H1 (cell line): ENCODE data around the gene DIP2C.

ENCODE experiments used
- SP4 ChIP-seq: IDR thresholded peaks from 2 replicates; pipeline ENCODE4 v1.6.1; 2012; ENCODE audit warnings: low read length, inconsistent platforms
- TF ChIP-seq, protein P1 (sequence below), 3 experiments: IDR thresholded peaks; 1 replicate in 2 of 3; 2 replicates in 1 of 3; pipeline versions ENCODE4 v1.5.1 to v1.6.1; 2011; ENCODE audit warnings: low read length in 3 of 3, mild to moderate bottlenecking in 3 of 3, inconsistent platforms in 2 of 3, low read depth in 1 of 3, moderate library complexity in 1 of 3; ENCODE audit not compliant: insufficient read depth in 1 of 3; ENCODE audit errors: control extremely low read depth in 1 of 3

DNA sequence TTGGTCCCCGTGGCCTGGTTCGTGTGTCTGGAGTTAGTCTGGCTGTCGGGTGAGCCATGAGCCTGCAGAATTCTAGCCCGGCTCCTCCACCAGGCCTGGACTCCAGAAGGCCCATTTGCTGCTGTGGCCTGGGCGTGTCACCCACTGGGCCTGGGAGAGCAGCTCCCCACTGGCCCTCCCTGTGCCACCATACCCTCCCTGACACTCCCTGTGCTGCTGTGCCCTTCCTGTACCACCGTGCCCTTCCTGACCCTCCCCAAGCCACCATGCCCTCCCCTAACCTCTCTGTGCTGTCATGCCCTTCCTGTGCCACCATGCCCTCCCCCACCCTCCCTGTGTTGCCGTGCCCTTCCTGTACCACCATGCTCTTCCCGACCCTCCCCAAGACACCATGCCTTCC, 39.1 kb upstream of the DIP2C start:
- TF ChIP-seq SP4 = no peak
- TF ChIP-seq, protein P1, sequence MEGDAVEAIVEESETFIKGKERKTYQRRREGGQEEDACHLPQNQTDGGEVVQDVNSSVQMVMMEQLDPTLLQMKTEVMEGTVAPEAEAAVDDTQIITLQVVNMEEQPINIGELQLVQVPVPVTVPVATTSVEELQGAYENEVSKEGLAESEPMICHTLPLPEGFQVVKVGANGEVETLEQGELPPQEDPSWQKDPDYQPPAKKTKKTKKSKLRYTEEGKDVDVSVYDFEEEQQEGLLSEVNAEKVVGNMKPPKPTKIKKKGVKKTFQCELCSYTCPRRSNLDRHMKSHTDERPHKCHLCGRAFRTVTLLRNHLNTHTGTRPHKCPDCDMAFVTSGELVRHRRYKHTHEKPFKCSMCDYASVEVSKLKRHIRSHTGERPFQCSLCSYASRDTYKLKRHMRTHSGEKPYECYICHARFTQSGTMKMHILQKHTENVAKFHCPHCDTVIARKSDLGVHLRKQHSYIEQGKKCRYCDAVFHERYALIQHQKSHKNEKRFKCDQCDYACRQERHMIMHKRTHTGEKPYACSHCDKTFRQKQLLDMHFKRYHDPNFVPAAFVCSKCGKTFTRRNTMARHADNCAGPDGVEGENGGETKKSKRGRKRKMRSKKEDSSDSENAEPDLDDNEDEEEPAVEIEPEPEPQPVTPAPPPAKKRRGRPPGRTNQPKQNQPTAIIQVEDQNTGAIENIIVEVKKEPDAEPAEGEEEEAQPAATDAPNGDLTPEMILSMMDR (IDR thresholded peaks at IDR 0.05; ENCODE audit: control extremely low read depth in 1 of 3, insufficient read depth in 1 of 3, low read depth in 1 of 3, low read length in 3 of 3) = no peak
